Measurements from ENCODE around the gene KCNK3.

DNA sequence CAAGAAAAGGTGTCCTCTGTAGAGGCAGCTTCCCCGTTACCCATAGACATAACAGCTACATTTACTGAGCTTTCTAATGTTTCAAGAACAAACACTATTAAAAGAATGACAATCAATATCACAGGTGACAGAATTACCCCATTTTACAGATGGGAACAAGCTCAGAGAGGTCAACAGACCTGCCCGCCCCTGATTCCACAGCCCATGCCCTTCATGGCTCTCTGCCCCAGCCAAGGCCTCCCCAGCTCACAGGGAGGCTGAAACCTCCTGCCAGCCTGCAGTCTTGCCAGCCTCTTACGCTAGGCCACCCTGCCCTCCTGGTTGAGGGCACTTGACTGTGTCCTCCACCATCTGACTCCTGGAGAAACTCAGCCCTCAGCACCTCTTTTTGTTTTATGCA is 52.4 kb downstream of the KCNK3 start:
- TF ChIP-seq POLR2A (IDR thresholded peaks at IDR 0.05): no peak
- TF ChIP-seq CTCF (IDR thresholded peaks at IDR 0.05): no peak
